ENCODE results near the gene OR2AT4.
"Not testable (repeated sequence)": the region's sequence is repeated elsewhere in the genome, so short reads cannot be mapped to it uniquely, and the experiment has no call there.

Gene OR2AT4

DNA sequence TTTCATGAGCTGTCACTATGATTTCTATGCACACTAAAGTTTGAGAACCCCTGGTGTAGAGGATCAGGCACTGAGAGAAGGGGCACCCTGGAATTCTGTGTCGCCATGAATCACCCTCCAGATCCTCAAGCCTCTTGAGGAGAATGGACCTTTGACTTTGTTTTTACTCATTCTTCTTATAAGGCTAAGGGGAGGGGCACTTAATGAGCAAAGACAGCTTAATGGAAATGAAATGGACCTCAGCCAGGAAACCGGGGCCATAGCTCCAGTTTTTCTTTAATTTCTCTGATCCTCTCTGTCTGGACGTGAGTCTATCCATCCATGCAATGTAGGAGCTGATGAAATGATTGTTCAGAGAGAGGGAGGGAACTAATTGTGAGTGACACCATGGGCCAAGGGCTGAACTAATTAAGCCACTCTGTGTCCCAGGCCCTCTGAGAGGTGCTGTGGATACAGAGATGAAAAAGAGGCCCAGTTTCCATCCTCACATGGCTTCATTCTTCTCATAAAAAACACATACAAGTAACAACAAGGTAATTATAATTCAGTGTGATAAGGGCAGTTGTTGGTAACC, 32.8 kb downstream of the OR2AT4 start:
- DNase-seq, result no peak

DNA sequence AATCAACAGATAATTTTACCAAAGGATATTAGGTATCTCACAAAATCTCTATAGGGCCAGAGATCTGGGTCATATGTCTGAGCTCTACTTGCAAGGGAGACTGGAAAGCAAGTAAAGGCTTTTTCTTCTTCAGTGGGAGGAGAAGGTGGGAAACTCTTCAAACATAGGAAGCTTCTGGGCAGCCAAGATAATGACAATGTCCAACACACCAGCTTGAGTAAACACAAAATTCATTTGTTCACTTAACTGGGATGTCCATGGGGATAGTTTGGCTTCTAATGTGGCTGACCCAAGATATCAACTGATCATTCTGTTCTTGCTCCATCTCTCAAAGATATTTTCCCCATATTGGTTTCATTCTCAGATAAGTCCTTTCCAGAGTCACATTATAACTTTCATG, 37.4 kb downstream of the OR2AT4 start:
- DNase-seq, result no peak

GRCh38 chr11:75056814-75057213, 39.9 kb downstream of the OR2AT4 start:
- DNase-seq, result no peak

GRCh38 chr11:75055511-75055910, 41.2 kb downstream of the OR2AT4 start:
- DNase-seq, result no peak

GRCh38 chr11:75052457-75052856, 44.2 kb downstream of the OR2AT4 start:
- no peak for DNase-seq

DNA sequence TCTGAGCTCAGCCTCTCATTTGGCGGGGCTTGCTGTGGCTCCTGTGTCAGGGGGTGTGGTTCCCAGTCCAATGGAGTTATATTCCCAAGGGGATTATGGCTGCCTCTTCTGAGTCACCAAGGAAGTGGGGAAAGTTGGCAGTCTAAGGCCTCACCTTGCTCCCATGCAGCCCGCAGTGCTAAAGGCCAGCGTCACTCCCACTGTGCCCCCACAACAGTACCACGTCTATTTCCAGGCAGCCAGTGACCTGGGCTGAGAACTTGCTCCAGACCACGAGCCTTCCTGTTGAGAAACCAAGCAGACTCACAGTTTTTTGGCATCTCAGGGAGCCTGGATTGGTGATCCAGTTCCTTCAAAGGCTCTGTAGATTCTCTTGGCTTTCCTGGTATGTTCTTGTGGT, 45.6 kb downstream of the OR2AT4 start:
- DNase-seq, result no peak

DNA sequence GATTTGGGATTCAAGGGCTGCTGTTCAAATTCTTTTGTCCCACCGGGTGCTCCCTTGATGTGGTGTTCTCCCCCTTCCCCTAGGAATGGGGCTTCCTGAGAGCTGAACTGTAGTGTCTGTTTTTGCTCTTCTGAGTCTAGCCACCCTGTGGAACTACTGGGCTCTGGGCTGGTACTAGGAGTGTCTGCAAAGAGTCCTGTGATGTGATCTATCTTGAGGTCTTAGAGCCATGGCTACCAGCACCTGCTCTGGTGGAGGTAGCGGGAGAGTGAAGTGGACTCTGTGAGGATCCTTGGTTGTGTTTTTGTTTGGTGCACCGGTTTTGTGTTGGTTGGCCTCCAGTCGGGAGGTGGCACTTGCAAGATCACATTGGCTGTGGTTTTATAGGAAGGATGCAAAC, 46.2 kb downstream of the OR2AT4 start:
- DNase-seq, result no peak

DNA sequence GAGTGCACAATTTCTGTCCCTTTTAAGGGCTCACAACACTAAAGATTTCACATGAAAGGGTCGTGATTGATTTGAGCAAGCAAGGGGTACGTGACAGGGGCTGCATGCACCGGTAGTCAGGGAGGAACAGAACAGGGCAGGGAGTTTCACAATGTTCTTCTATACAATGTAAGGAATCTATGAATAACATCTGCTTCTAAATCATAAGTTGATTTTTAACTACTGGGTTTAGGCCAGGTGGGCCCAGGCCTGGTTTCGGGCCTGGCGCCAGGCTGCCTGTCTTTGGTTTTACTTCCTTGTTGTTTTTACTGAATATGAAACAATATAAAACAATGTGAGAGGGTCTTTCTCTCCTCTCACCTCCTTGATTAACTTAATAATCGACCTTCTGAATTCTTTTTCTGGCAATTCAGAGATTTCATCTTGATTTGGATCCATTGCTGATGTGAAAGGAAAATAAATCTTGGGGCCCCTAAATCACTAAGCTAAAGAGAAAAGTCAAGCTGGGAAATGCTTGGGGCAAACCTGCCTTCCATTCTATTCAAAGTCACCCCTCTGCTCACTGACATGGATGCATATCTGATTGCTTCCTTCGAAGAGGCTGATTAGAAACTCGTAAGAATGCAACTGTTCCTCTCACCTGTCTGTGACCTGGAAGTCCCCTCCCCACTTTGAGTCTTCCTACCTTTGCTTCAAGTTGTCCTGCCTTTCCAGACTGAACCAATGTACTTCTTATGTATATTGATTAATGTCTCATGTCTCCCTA, 47.0 kb downstream of the OR2AT4 start:
- not testable (repeated sequence) for DNase-seq

DNA sequence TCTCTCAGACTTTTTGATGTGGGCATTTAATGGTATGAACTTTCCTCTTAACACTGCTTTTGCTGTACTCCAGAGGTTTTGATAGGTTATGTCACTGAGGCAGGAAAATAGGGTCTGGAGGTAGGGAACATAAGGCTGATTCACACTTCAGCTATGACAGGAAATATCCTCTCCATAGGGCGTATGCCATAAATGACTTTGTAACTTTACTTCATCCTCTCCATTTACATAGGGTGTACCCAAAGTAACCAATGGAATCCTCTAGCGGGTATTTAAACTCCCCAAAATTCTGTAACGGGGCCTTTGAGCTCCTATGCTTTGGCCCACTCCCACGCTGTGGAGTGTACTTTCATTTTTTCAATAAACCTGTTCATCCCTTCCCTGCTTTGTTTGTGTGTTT, 49.5 kb downstream of the OR2AT4 start:
- no peak for DNase-seq

GRCh38 chr11:75046668-75047067, 50.0 kb downstream of the OR2AT4 start:
- not testable (repeated sequence) for DNase-seq

DNA sequence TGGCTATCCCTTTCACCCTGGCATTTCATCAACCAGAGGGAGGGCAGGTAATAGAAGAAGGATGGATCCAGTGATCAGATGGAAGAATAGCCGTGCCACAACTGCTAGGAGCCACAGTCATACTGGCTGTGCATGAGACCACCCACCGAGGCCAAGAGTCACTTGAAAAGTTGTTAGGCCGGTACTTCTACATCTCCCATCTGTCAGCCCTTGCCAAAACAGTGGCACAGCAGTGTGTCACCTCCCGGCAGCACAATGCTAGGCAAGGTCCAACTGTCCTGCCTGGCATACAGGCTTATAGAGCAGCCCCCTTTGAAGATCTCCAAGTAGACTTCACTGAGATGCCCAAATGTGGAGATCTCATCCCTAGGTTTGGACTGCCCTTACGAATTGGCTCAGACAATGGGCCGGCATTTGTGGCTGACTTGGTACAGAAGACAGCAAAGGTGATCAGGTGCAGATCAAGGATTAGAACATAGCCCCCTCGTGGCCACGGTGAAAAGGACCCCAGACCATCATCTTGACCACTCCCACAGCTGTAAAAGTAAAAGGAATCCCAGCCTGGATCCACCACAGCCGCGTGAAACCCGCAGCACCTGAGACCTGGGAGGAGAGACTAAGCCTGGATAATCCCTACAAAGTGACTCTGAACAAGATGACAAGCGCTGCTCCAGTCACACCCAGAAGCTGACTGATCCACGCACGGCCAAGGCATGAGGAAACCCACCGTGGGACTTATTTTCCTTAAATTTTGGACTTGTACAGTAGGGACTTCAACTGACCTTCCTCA, 52.1 kb downstream of the OR2AT4 start:
- not testable (repeated sequence) for DNase-seq

DNA sequence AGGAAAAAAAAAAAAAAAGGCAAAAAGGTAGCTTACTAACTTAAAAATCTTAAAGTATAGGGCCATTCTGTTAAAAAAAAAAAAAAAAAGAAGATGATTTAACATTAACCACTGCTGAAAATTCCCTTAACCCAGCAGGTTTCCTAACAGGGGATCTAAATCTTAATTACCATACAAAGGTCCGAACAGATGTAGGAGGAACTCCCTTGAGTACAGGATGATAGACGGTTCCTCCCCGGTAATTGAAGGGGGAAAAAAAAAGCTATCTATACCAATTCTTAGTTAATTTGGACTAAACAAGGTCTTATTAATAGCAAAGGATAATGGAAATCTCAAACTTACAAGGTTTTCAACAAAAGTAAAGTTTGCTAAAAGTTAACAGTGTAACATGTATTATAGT, 54.9 kb downstream of the OR2AT4 start:
- DNase-seq, result not testable (repeated sequence)

- DNase-seq, result no peak
These were observed 55.4 kb downstream of the OR2AT4 start for GRCh38 chr11:75041263-75041662.

DNA sequence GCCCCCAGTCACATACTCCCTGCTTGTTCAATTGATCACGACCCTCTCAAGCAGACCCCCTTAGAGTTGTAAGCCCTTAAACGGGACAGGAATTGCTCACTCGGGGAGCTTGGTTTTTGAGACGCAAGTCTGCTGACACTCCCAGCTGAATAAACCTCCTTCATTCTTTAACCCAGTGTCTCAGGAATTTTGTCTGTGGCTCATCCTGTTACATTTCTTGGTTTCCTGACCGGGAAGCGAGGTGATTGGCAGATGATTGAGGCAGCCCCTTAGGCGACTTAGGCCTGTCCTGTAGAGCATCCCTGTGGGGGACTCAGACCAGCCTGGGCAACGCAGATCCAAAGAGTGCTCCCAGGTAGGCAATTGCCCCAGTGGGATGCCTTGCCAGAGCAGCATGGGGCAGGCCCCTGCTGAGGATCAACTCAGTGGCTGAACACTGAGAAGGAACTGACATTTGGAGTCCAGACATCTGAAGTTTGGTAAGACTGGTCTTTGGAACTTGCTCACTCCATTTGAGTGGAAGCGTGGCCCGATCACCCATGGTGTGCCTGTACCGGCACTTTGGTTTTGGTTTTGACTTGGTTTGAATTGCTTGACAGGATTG, 56.4 kb downstream of the OR2AT4 start:
- no peak for DNase-seq

DNA sequence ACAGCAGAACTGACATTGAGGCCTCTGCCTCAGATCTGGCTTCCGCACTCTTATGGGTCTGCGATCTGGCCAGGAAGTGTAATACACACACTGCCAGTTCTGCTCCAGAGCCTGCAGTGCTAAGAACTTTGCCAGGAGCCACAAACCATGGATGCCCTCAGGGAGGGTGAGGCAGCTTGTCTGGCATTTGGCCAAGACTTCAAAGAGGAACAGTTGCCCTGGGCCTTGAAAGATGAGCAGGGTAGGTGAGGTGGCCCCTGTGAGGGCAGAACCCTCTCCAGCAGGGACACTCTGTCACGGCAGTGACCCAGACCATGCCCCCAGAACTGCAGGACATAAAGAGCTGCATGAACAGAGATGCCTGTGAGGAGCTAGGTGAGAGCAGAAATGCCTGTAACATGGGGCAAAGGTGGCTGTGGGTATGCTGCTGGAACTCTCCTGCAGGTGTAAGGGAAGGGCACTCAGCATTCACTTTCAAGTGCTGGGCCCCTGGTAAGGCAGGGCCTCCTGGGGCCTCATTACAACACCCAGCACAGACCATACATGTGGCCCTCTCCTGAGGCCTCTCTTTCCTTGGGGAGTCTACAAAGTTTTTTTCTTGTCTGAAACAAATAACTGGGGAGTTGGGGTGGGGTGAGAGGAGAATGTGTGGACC, 60.6 kb downstream of the OR2AT4 start:
- no peak for DNase-seq

- DNase-seq, result no peak
These were observed 61.4 kb downstream of the OR2AT4 start for GRCh38 chr11:75035256-75035655.

GRCh38 chr11:75033916-75034315, 62.8 kb downstream of the OR2AT4 start:
- no peak for DNase-seq

- no peak for DNase-seq
These were observed 64.1 kb downstream of the OR2AT4 start for GRCh38 chr11:75032550-75032935.

DNA sequence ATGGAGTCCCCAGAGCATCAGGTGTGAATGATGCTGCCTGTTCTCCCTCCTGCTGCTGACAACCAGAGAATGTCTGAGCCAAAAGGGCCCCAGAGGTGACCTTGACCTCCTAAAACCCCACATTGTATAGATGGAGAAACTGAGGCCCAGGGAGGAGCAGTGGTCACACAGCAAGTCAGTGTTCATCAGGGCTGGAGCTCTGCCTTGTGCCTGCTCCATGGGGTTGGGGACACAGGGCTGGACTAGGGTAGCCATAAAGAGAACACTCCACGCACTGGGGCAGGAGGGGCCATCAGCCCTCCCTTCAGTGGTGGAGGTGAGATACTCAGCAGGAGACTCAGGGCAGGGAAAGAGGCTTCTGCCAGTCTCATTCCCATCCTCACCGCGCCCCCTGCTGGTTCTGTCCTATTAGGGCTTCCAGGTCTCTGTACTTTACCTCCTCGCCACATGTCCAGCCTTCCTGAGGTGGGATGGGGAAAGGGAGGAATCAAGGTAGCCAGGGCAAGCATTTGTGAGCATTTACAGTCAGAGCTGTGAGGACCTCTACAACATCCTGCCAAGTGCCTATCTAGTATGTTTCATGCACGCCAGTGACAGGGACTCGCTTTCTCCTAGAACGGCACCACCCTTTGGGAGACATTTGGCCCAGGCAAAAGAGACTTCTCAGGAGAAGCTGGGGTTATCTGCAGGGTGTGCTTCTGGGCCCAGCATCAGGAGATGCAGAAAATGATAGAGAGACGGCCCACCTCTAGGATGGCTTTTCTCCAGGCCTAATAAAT, 64.7 kb downstream of the OR2AT4 start:
- DNase-seq, result no peak
